WTC11 (cell line): ENCODE measurements around the gene ZDHHC24.

ENCODE experiments used
- ATF2 ChIP-seq: sonication (generic); formaldehyde crosslinking; IDR thresholded peaks from 2 replicates; pipeline ENCODE4 v1.8.1; 2022; ENCODE audit warnings: low read depth, missing genetic modification reagents, borderline replicate concordance
- CTCF ChIP-seq: fragments of 200-600 bp; IDR thresholded peaks from 2 replicates; pipeline ENCODE4 v1.8.0; 2022; ENCODE audit warnings: antibody characterized with exemption
- NR2C2 ChIP-seq: sonication (generic); formaldehyde crosslinking; IDR thresholded peaks from 2 replicates; pipeline ENCODE4 v1.8.0; 2022; ENCODE audit warnings: mild to moderate bottlenecking, missing genetic modification reagents

DNA sequence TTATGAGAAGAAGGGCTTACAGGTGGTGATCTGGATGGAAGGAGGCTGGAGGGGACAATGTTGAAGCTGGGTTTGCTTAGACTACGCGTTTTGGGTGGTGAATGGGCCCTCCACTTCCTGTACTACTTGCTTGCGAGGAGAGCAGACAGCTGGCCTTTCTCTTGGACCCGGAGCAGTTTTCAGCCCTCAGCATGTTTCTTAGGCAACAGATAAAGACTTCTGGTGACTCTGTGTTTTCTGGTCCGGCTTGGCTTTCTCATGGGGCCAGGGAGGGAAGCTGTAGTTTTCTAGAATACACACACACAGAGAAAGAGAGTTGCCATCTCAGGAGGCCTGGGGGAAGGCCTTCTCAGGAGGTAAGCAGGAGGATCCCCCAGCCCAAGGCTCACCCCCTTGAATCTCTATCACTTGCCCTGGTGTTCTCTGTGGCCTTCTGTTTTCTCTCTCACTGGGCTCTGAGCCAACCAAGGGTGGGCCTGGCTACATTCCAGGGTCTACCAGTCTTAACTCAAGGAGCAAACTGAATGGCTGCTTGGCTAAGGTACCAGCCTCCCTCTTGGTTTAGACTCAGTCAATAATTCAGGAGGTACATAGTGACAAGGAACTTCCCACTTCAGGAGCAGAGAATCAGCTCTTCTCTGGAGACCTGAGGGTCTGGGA lies 49.5 kb upstream of the ZDHHC24 start:
- TF ChIP-seq CTCF (no peak), ATF2 (no peak), NR2C2 (CRISPR knock-in tag) (no peak)
